PC-9 (cell line): Measurements from ENCODE around the gene MEP1B. TPM values are rescaled to one million over a fixed set of nuclear protein-coding genes. Genes with fewer than 3 reads are reported as not detected.

Source experiments
- BruUV-seq: library from RNA; stranded (reverse); fragments of 400-500 nt; replicated peaks from 2 replicates; lab custom pipeline; 2021; lab: Mats Ljungman, UMichigan
- CTCF ChIA-PET: fragments of 300-600 bp; sonication (Branson Sonifier 250); formaldehyde crosslinking; loops from one replicate; lab custom pipeline; 2022; ENCODE audit warnings: antibody characterized with exemption; lab: Charles Lee
- POLR2A ChIA-PET: fragments of 300-600 bp; sonication (Branson Sonifier 250); formaldehyde crosslinking; loops from one replicate; lab custom pipeline; 2022; ENCODE audit warnings: antibody characterized with exemption; ENCODE audit not compliant: unreplicated experiment; lab: Charles Lee
- DNase-seq, 2 experiments: peaks; one replicate each; pipeline versions ENCODE4 v3.0.0 to v3.0.0-alpha.2; 2015 to 2022; ENCODE audit warnings: mixed read lengths in 1 of 2
- H2AFZ ChIP-seq: fragments of 200-600 bp; sonication (generic); 2 replicates; pipeline ENCODE4 v1.8.1; 2017; ENCODE audit warnings: antibody characterized with exemption
- H3F3A ChIP-seq: fragments of 200-600 bp; sonication (generic); 2 replicates; pipeline ENCODE4 v1.8.1; 2017; ENCODE audit warnings: antibody characterized with exemption, mild to moderate bottlenecking, low read depth; ENCODE audit not compliant: insufficient read depth
- H3K27ac ChIP-seq: fragments of 200-600 bp; sonication (generic); 2 replicates; pipeline ENCODE4 v1.6.1; 2016; ENCODE audit warnings: mixed run types
- H3K27me3 ChIP-seq: fragments of 200-600 bp; sonication (generic); 2 replicates; pipeline ENCODE4 v1.6.1; 2016; ENCODE audit warnings: low read depth, mixed run types; ENCODE audit not compliant: insufficient read depth
- H3K36me3 ChIP-seq: fragments of 200-600 bp; sonication (generic); 2 replicates; pipeline ENCODE4 v1.6.1; 2016; ENCODE audit warnings: low read depth, mixed run types
- H3K4me1 ChIP-seq: fragments of 200-600 bp; sonication (generic); replicated peaks from 2 replicates; pipeline ENCODE4 v1.6.1; 2016; ENCODE audit warnings: mixed run types; ENCODE audit not compliant: insufficient read depth
- H3K4me2 ChIP-seq: fragments of 200-600 bp; sonication (generic); 2 replicates; pipeline ENCODE4 v1.6.1; 2017; ENCODE audit warnings: mixed run types
- H3K4me3 ChIP-seq: fragments of 200-600 bp; sonication (generic); 2 replicates; pipeline ENCODE4 v1.6.1; 2016; ENCODE audit warnings: mixed run types
- H3K79me2 ChIP-seq: fragments of 200-600 bp; sonication (generic); 2 replicates; pipeline ENCODE4 v1.6.1; 2017; ENCODE audit warnings: low read depth, mixed run types
- H3K9me2 ChIP-seq: fragments of 200-600 bp; sonication (generic); 2 replicates; pipeline ENCODE4 v1.8.1; 2017; ENCODE audit warnings: mild to moderate bottlenecking; ENCODE audit not compliant: insufficient read depth
- H3K9me3 ChIP-seq: fragments of 200-600 bp; sonication (generic); 2 replicates; pipeline ENCODE4 v1.8.1; 2016; ENCODE audit warnings: low read depth; ENCODE audit not compliant: insufficient read depth
- H4K20me1 ChIP-seq: fragments of 200-600 bp; sonication (generic); 2 replicates; pipeline ENCODE4 v1.8.1; 2017; ENCODE audit not compliant: insufficient read depth
- CTCF ChIP-seq: fragments of 200-600 bp; sonication (generic); conservative IDR thresholded peaks from 2 replicates; pipeline ENCODE4 v1.6.1; 2017; ENCODE audit warnings: mixed run types, antibody characterized with exemption, mild to moderate bottlenecking, moderate library complexity
- EZH2 ChIP-seq: fragments of 200-600 bp; sonication (generic); IDR thresholded peaks from 2 replicates; pipeline ENCODE4 v1.8.0; 2017; ENCODE audit warnings: antibody characterized with exemption, low read depth
- intact Hi-C: fragments of 100-400 bp; cut with micrococcal nuclease; formaldehyde crosslinking; loops from one replicate; pipeline ENCODE4 v1.10.0; 2022; ENCODE audit not compliant: unreplicated experiment
- total RNA-seq: library from RNA; stranded (reverse); gene quantifications from 2 replicates; pipeline ENCODE4 v1.2.3, GENCODE V29; 2021

Gene MEP1B
- total RNA-seq, 1 experiment from 2014 or later: not detected

DNA sequence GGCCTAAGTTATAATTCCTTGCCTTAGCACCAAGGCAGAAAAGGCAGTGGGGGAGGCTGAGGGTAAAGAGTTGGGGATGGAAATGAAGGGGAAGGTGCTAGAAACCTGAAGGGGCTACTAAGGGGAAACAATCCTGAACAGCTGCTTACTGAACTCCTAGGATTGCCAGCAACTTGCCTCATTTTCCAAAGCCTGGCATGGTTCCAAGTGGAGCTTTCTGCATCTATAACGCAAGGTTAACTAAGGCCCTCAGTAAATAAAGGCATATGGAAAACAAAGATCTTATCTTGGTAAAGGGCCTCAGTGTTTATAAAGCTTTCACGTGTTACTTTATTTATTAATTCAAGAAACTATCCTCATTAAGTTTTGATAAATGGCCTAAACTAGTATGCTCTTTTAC, 10.9 kb downstream of the MEP1B start:
- no TSS peak for BruUV-seq

DNA sequence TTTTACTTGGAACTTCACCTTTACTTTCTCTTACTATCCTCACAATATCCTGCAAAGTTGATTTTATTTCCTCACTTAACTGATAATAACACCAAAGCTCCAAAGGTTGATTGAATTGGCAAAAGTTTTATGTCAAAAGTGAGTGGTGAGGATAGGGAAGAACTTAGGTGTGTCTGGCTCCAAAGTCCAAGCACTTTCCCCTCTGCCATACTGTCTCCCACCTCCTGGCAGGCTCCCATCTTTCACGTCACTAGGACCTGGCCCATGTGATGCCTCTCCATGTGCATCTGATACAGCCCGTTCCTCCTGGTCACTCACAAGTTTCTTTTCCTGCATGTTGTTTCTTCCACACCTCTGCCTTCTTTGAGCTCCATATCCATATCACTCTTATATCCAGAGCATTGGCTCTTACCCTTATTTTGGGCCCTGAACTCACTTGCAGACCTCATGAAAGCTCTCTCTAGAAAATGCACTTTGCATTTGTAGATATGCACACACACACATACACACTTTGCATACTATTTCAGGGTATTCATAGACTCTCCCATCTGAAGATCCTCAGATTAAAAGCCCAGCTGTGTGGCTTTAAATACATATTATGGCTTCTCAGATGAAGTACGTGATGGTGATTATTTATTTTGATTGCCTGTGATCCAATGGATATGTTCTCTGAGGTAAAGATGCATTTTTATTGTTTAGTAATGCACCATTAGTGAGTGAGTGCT, 12.3 kb downstream of the MEP1B start:
- intact Hi-C loops: no loop called here
- Histone ChIP-seq H3K9me2 (no peaks in the 10 kb centered on the region), H3K79me2 (no peaks in the 10 kb centered on the region), H3K9me3 (no peaks in the 10 kb centered on the region), H3K36me3 (no peaks in the 10 kb centered on the region), H3F3A (no peaks in the 10 kb centered on the region), H3K27ac (no peak overlapping the region), H2AFZ (no peak overlapping the region), H4K20me1 (no peaks in the 10 kb centered on the region), H3K4me3 (no peak overlapping the region), H3K4me1 (no peaks in the 10 kb centered on the region), H3K4me2 (no peak overlapping the region), H3K27me3 (no peaks in the 10 kb centered on the region)
- CTCF ChIA-PET: no interaction called here
- POLR2A ChIA-PET: no interaction called here
- no TSS peak for BruUV-seq
- no peak for DNase-seq
- TF ChIP-seq EZH2 (no peak), CTCF (no peak)

More for the DNA sequence above, 10.9 kb downstream of the MEP1B start:
- Histone ChIP-seq H3F3A (no peaks in the 10 kb centered on the region), H3K4me1 (no peaks in the 10 kb centered on the region), H3K9me3 (no peaks in the 10 kb centered on the region), H3K79me2 (no peaks in the 10 kb centered on the region), H3K4me3 (no peak overlapping the region), H3K4me2 (no peak overlapping the region), H4K20me1 (no peaks in the 10 kb centered on the region), H3K27me3 (no peaks in the 10 kb centered on the region), H3K36me3 (no peaks in the 10 kb centered on the region), H3K27ac (no peak overlapping the region), H2AFZ (no peak overlapping the region), H3K9me2 (no peaks in the 10 kb centered on the region)
- no peak for DNase-seq
- TF ChIP-seq CTCF (no peak), EZH2 (no peak)
- POLR2A ChIA-PET: no interaction called here
- intact Hi-C loops: no loop called here
- CTCF ChIA-PET: no interaction called here

DNA sequence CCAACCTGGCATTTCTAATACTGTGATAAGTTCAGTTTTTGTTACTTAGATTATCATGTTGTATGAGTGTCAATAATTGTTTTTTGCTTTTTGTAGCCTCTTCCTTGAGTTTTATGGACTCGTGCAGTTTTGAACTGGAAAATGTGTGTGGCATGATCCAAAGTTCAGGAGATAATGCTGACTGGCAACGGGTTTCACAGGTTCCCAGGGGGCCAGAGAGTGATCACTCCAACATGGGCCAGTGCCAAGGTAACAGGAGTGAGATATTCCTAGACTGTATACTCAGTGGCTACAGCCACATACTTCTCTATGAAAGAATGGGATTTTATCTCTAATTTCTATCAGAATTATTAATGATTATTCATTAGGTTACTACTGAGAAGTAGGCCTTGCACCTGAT, 18.2 kb downstream of the MEP1B start:
- BruUV-seq: no TSS peak
- H3K36me3 ChIP-seq: no peaks in the 10 kb centered on the region
- no peak overlapping the region for H3K27ac ChIP-seq

DNA sequence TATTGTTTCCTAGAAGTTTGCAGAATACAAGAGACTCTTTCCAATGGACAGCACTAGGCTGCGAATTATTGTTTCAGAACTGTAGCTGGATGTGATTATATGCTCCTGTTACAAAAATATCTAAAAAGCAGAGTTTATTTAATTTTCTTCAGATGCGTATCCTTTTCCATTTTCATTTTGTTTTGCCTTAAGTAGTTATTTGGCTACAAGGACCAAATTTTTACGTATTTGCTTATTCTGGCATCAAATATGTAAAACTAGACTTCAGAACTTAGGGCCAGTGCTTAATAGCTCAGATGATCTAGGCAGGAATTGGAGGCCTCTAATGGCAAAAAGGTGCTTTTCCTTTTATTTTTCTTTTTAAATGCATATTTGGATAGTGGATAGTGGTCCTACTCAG, 18.7 kb downstream of the MEP1B start:
- TF ChIP-seq EZH2 (no peak), CTCF (no peak)
- Histone ChIP-seq H3K9me3 (no peaks in the 10 kb centered on the region), H3K9me2 (no peaks in the 10 kb centered on the region), H3K4me2 (no peak overlapping the region), H3K79me2 (no peaks in the 10 kb centered on the region), H3K36me3 (no peaks in the 10 kb centered on the region), H3K27me3 (no peaks in the 10 kb centered on the region), H3K4me3 (no peak overlapping the region), H3K27ac (no peak overlapping the region), H3F3A (no peaks in the 10 kb centered on the region), H4K20me1 (no peaks in the 10 kb centered on the region), H3K4me1 (no peaks in the 10 kb centered on the region), H2AFZ (no peak overlapping the region)
- ChIA-PET CTCF (no interaction called here), POLR2A (no interaction called here)
- DNase-seq: no peak
- BruUV-seq: no TSS peak
- intact Hi-C loops: no loop called here

More for the DNA sequence above, 18.2 kb downstream of the MEP1B start:
- no peak for DNase-seq
- H3K9me2 ChIP-seq: no peaks in the 10 kb centered on the region
- H3K4me1 ChIP-seq: no peaks in the 10 kb centered on the region
- no peak overlapping the region for H3K4me2 ChIP-seq
- no peak overlapping the region for H3K4me3 ChIP-seq
- no peaks in the 10 kb centered on the region for H4K20me1 ChIP-seq
- no peaks in the 10 kb centered on the region for H3K79me2 ChIP-seq
- CTCF ChIA-PET: no interaction called here
- intact Hi-C loops: no loop called here
- no peak overlapping the region for H2AFZ ChIP-seq
- TF ChIP-seq EZH2: no peak
- POLR2A ChIA-PET: no interaction called here
- H3K27me3 ChIP-seq: no peaks in the 10 kb centered on the region
- no peaks in the 10 kb centered on the region for H3F3A ChIP-seq
- H3K9me3 ChIP-seq: no peaks in the 10 kb centered on the region
